Hepatocyte (in vitro differentiated cells): ENCODE data around the gene CPED1.

ENCODE experiments used
- CTCF ChIP-seq: fragments of 200-600 bp; sonication (generic); IDR thresholded peaks from 2 replicates; pipeline ENCODE4 v1.5.1; 2016; ENCODE audit warnings: antibody characterized with exemption, mild to moderate bottlenecking; ENCODE audit not compliant: poor library complexity
- EZH2 ChIP-seq: fragments of 200-600 bp; sonication (generic); IDR thresholded peaks from 2 replicates; pipeline ENCODE4 v1.6.1; 2016; ENCODE audit warnings: antibody characterized with exemption, mild to moderate bottlenecking, borderline replicate concordance

DNA sequence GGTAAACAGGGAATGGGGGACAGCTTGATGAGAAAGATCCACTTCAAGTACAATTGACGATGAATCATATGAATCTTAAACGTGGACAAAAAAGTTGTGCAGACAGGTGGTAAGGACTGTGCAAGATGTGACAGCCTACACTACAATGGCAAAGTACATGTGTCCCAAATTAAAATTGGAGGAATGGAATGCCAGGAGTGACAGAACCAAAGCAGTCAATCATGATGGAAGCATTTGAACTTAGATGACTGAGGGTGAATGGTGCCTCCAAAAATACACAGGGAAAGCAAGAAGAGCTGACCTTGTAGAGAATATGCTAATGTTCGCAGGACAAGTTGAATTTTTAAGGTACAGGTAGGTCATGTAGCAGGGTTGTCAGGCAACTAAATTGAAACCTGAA, 189.9 kb downstream of the CPED1 start:
- TF ChIP-seq CTCF = no peak
- TF ChIP-seq EZH2 = no peak
